Epithelial cell of proximal tubule (primary cell): Measurements from ENCODE around the gene BCL3. TPM values are rescaled to one million over a fixed set of nuclear protein-coding genes. Genes with fewer than 3 reads are reported as not detected.

Experiments
- DNase-seq: peaks from one replicate; pipeline ENCODE4 v3.0.0-alpha.2; 2011; ENCODE audit warnings: low read depth
- H3K4me3 ChIP-seq: 2 replicates; pipeline ENCODE4 v1.5.1; 2011; ENCODE audit warnings: low read depth, mild to moderate bottlenecking, low read length
- CTCF ChIP-seq: conservative IDR thresholded peaks from 2 replicates; pipeline ENCODE4 v1.5.1; 2012; ENCODE audit warnings: low read depth, mild to moderate bottlenecking, low read length
- total RNA-seq: library from RNA; depleted of rRNA; stranded (reverse); fragments of >200 nt; gene quantifications from 2 replicates; pipeline ENCODE4 v1.2.3, GENCODE V29; 2015

Gene BCL3
- total RNA-seq, 1 donor from 2014 or later = 49.3 TPM

- no peak for TF ChIP-seq CTCF
These were observed 5.6 kb downstream of the BCL3 start for GRCh38 chr19:44753932-44754749.

GRCh38 chr19:44754750-44755080, 6.2 kb downstream of the BCL3 start:
- H3K4me3 ChIP-seq = peak overlapping the region; percentile 47
- TF ChIP-seq CTCF = no peak
- no peak for DNase-seq

More at GRCh38 chr19:44753932-44754749, 5.6 kb downstream of the BCL3 start:
- H3K4me3 ChIP-seq = peak overlapping the region; percentile 47
- no peak for DNase-seq

GRCh38 chr19:44755219-44755618, 6.7 kb downstream of the BCL3 start:
- no peak for TF ChIP-seq CTCF
- no peak overlapping the region for H3K4me3 ChIP-seq
- DNase-seq = no peak

GRCh38 chr19:44756089-44756562, 7.6 kb downstream of the BCL3 start:
- no peak for TF ChIP-seq CTCF
- DNase-seq = no peak
- H3K4me3 ChIP-seq = no peak overlapping the region

GRCh38 chr19:44757057-44757734, 8.7 kb downstream of the BCL3 start:
- H3K4me3 ChIP-seq = no peak overlapping the region
- TF ChIP-seq CTCF = no peak

GRCh38 chr19:44757735-44758505, 9.4 kb downstream of the BCL3 start:
- DNase-seq = no peak
- TF ChIP-seq CTCF = no peak
- no peak overlapping the region for H3K4me3 ChIP-seq

More at GRCh38 chr19:44757057-44757734, 8.7 kb downstream of the BCL3 start:
- DNase-seq = no peak
